Uterus (tissue), 2 donors: Measurements from ENCODE around the gene CAMK2B.

Experiments used
- POLR2A ChIP-seq, 2 donors: fragments of 450-650 bp; IDR thresholded peaks; one replicate each; pipeline ENCODE4 v1.6.1; 2016; ENCODE audit warnings: antibody characterized with exemption in 2 of 2, mild to moderate bottlenecking in 1 of 2, moderate library complexity in 1 of 2
- TF ChIP-seq, protein P1 (sequence below), 4 experiments: fragments of 200-600 bp in 2 of 4; fragments of 450-650 bp in 2 of 4; sonication (generic) in 2 of 4; IDR thresholded peaks; one replicate each; pipeline ENCODE4 v1.5.1; 2016 to 2019; ENCODE audit warnings: antibody characterized with exemption in 4 of 4, mild to moderate bottlenecking in 2 of 4, moderate library complexity in 1 of 4

DNA sequence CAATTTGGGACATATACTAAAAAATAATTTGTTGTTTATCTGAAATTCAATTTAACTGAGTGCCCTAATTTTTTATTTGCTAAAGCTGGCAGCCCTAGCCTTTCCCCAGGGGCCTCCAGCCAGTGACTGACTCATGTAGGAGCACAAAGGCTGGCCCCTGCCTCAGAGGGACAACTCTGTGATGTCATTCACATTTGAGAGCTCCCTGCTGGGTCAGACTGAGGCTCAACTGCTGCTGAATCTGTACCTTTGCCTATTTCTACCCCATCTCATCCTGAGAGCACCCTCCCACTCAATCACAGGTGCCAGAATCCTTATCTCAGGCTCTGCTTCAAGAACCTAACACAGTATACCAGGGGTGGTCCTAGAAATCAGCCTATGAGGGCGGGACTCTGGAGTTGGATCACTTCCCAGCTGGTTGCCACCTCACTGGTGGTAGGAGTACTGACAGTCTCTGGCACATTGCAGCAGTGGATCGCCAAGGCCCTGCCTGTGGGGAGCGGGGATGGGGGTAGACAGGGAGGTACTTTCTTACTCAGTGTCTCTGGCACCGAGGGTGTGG is 147.7 kb downstream of the CAMK2B start:
- TF ChIP-seq POLR2A (IDR thresholded peaks at IDR 0.05), result no peak
- TF ChIP-seq, protein P1, sequence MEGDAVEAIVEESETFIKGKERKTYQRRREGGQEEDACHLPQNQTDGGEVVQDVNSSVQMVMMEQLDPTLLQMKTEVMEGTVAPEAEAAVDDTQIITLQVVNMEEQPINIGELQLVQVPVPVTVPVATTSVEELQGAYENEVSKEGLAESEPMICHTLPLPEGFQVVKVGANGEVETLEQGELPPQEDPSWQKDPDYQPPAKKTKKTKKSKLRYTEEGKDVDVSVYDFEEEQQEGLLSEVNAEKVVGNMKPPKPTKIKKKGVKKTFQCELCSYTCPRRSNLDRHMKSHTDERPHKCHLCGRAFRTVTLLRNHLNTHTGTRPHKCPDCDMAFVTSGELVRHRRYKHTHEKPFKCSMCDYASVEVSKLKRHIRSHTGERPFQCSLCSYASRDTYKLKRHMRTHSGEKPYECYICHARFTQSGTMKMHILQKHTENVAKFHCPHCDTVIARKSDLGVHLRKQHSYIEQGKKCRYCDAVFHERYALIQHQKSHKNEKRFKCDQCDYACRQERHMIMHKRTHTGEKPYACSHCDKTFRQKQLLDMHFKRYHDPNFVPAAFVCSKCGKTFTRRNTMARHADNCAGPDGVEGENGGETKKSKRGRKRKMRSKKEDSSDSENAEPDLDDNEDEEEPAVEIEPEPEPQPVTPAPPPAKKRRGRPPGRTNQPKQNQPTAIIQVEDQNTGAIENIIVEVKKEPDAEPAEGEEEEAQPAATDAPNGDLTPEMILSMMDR (IDR thresholded peaks at IDR 0.05), result no peak
